MM.1S (cell line): Measurements from ENCODE around the gene ITPR1.

Source experiments
- DNase-seq: peaks from one replicate; pipeline ENCODE4 v3.0.0-alpha.2; 2015
- H2AFZ ChIP-seq: fragments of 300-600 bp; sonication (generic); 2 replicates; pipeline ENCODE4 v1.6.0; 2016; ENCODE audit warnings: antibody characterized with exemption, low read length
- H3F3A ChIP-seq: fragments of 300-600 bp; sonication (generic); 2 replicates; pipeline ENCODE4 v1.6.1; 2016; ENCODE audit warnings: mild to moderate bottlenecking, antibody characterized with exemption, low read length, moderate library complexity, mixed read lengths; ENCODE audit not compliant: insufficient read depth
- H3K27ac ChIP-seq: fragments of 300-600 bp; sonication (generic); 2 replicates; pipeline ENCODE4 v1.5.1; 2016; ENCODE audit warnings: mild to moderate bottlenecking, low read length
- H3K27me3 ChIP-seq: fragments of 300-600 bp; sonication (generic); replicated peaks from 2 replicates; pipeline ENCODE4 v1.6.0; 2016; ENCODE audit warnings: low read length; ENCODE audit not compliant: insufficient read depth
- H3K36me3 ChIP-seq: fragments of 300-600 bp; sonication (generic); replicated peaks from 2 replicates; pipeline ENCODE4 v1.6.1; 2016; ENCODE audit warnings: mild to moderate bottlenecking, low read length, mixed read lengths; ENCODE audit not compliant: insufficient read depth
- H3K4me1 ChIP-seq: fragments of 300-600 bp; sonication (generic); 2 replicates; pipeline ENCODE4 v1.6.1; 2016; ENCODE audit warnings: low read length, mixed read lengths
- H3K4me2 ChIP-seq: fragments of 300-600 bp; sonication (generic); 2 replicates; pipeline ENCODE4 v1.6.0; 2016; ENCODE audit warnings: low read depth, low read length
- H3K4me3 ChIP-seq: fragments of 300-600 bp; sonication (generic); 2 replicates; pipeline ENCODE4 v1.5.1; 2016; ENCODE audit warnings: low read length, mixed read lengths
- H3K79me2 ChIP-seq: fragments of 300-600 bp; sonication (generic); 2 replicates; pipeline ENCODE4 v1.6.1; 2016; ENCODE audit warnings: mixed run types, low read length, mixed read lengths
- H3K9ac ChIP-seq: fragments of 300-600 bp; sonication (generic); 2 replicates; pipeline ENCODE4 v1.6.1; 2016; ENCODE audit warnings: low read length, mixed read lengths
- H3K9me2 ChIP-seq: fragments of 300-600 bp; sonication (generic); replicated peaks from 2 replicates; pipeline ENCODE4 v1.6.1; 2016; ENCODE audit warnings: mild to moderate bottlenecking, low read length, mixed read lengths; ENCODE audit not compliant: insufficient read depth
- H3K9me3 ChIP-seq: fragments of 300-600 bp; sonication (generic); replicated peaks from 2 replicates; pipeline ENCODE4 v1.6.1; 2016; ENCODE audit warnings: mild to moderate bottlenecking, low read length, mixed read lengths; ENCODE audit not compliant: insufficient read depth
- H4K20me1 ChIP-seq: fragments of 300-600 bp; sonication (generic); 2 replicates; pipeline ENCODE4 v1.6.1; 2016; ENCODE audit warnings: mild to moderate bottlenecking, low read length, moderate library complexity, mixed read lengths; ENCODE audit not compliant: insufficient read depth
- CTCF ChIP-seq: fragments of 300-600 bp; sonication (generic); IDR thresholded peaks from 2 replicates; pipeline ENCODE4 v1.5.1; 2016; ENCODE audit warnings: antibody characterized with exemption, low read length, mixed read lengths
- EZH2 ChIP-seq: fragments of 300-600 bp; sonication (generic); optimal IDR thresholded peaks from 2 replicates; pipeline ENCODE3; 2017; ENCODE audit warnings: low read depth, mild to moderate bottlenecking, antibody characterized with exemption, low read length, mixed read lengths
- EZH2phosphoT487 ChIP-seq: fragments of 300-600 bp; sonication (generic); IDR thresholded peaks from 2 replicates; pipeline ENCODE4 v1.6.1; 2018; ENCODE audit warnings: antibody characterized with exemption, low read length

The ITPR1 gene

GRCh38 chr3:4770561-4770960 is 277.4 kb downstream of the ITPR1 start:
- Histone ChIP-seq H3K4me2 (no peak overlapping the region), H3K9me2 (no peaks in the 10 kb centered on the region), H3K27ac (no peak overlapping the region), H4K20me1 (no peaks in the 10 kb centered on the region), H3K4me1 (no peaks in the 10 kb centered on the region), H3K79me2 (no peaks in the 10 kb centered on the region), H3K36me3 (no peaks in the 10 kb centered on the region), H3K9me3 (no peaks in the 10 kb centered on the region), H2AFZ (no peak overlapping the region), H3F3A (no peaks in the 10 kb centered on the region), H3K9ac (no peak overlapping the region), H3K27me3 (no peaks in the 10 kb centered on the region), H3K4me3 (no peak overlapping the region)
- DNase-seq = no peak
- TF ChIP-seq EZH2phosphoT487 (no peak), EZH2 (no peak), CTCF (no peak)

GRCh38 chr3:4771243-4771642 is 278.1 kb downstream of the ITPR1 start:
- Histone ChIP-seq H4K20me1 (no peaks in the 10 kb centered on the region), H3K4me3 (no peak overlapping the region), H3K4me2 (no peak overlapping the region), H3F3A (no peaks in the 10 kb centered on the region), H3K27ac (no peak overlapping the region), H3K9me3 (no peaks in the 10 kb centered on the region), H3K9ac (no peak overlapping the region), H3K9me2 (no peaks in the 10 kb centered on the region), H3K36me3 (no peaks in the 10 kb centered on the region), H3K27me3 (no peaks in the 10 kb centered on the region), H3K79me2 (no peaks in the 10 kb centered on the region), H3K4me1 (no peaks in the 10 kb centered on the region), H2AFZ (no peak overlapping the region)
- DNase-seq = no peak
- TF ChIP-seq EZH2phosphoT487 (no peak), EZH2 (no peak), CTCF (no peak)

GRCh38 chr3:4772171-4772804 is 279.1 kb downstream of the ITPR1 start:
- Histone ChIP-seq H3K27me3 (no peaks in the 10 kb centered on the region), H3K27ac (no peak overlapping the region)

GRCh38 chr3:4772858-4773257 is 279.7 kb downstream of the ITPR1 start:
- Histone ChIP-seq H3K27me3 (no peaks in the 10 kb centered on the region), H3F3A (no peaks in the 10 kb centered on the region), H3K4me2 (no peak overlapping the region), H3K4me3 (no peak overlapping the region), H3K9me2 (no peaks in the 10 kb centered on the region), H4K20me1 (no peaks in the 10 kb centered on the region), H3K4me1 (no peaks in the 10 kb centered on the region), H3K9ac (no peak overlapping the region), H3K79me2 (no peaks in the 10 kb centered on the region), H3K9me3 (no peaks in the 10 kb centered on the region), H3K27ac (no peak overlapping the region), H3K36me3 (no peaks in the 10 kb centered on the region), H2AFZ (no peak overlapping the region)
- TF ChIP-seq EZH2 (no peak), EZH2phosphoT487 (no peak), CTCF (no peak)
- DNase-seq = no peak

More at GRCh38 chr3:4772171-4772804, 279.1 kb downstream of the ITPR1 start:
- no peak overlapping the region for H3K4me2 ChIP-seq
- no peak overlapping the region for H3K9ac ChIP-seq
- no peaks in the 10 kb centered on the region for H3F3A ChIP-seq
- no peak for TF ChIP-seq EZH2
- H3K4me3 ChIP-seq = no peak overlapping the region
- H4K20me1 ChIP-seq = no peaks in the 10 kb centered on the region
- H3K4me1 ChIP-seq = no peaks in the 10 kb centered on the region
- no peaks in the 10 kb centered on the region for H3K36me3 ChIP-seq
- DNase-seq = no peak
- no peaks in the 10 kb centered on the region for H3K9me3 ChIP-seq
- no peaks in the 10 kb centered on the region for H3K79me2 ChIP-seq
- H3K9me2 ChIP-seq = no peaks in the 10 kb centered on the region
- H2AFZ ChIP-seq = no peak overlapping the region
